NCI-H1417 (cell line): ENCODE data around the gene NKTR.

ENCODE experiments used
- DNase-seq, 3 experiments: peaks; one replicate each; lab custom pipeline; 2025; lab: John Stamatoyannopoulos, UW

NKTR gene

GRCh38 chr3:42694366-42694765, 93.9 kb downstream of the NKTR start:
- no peak for DNase-seq

- DNase-seq: no peak
Measured at GRCh38 chr3:42696356-42697288, 96.1 kb downstream of the NKTR start.

DNA sequence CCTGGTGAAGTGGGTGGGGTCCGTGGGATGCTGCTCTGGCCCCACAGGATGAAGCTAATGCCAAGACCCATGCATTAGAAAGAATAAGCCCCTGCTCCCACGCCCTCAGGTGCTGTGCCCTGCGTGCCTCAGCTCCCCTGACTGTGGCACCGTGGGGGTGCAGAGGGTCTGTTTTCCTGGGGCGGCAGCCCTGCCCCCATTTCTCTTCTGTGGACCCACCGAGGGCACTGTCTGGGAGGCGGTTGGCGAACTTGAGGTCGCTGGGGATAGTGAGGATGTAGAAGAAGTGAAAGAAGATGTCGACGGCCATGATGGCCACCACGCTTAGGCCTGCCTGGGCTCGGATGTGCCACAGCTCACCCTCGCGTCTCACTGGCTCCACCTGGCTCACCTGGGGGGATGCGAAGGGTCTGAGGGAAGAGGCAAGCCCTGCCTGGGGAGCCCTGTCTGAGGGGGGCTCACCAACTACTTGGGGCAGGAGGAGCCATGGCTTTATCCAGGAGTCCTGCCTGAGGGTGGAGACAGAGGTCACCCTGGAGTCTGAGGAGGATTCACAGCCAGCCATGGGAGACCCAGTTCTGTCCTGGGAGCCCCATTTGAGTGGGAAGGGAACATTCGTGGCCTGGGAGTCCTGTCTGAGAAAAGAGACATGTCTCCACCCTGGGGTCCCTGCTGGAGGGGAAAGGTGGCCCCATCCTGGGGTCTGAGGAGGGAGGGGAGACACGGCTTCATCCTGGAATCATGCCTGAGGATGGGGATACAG, 97.0 kb downstream of the NKTR start:
- no peak for DNase-seq
